SK-MEL-5 (cell line): ENCODE results near the gene PAAF1. TPM values are rescaled to one million over a fixed set of nuclear protein-coding genes. Genes with fewer than 3 reads are reported as not detected.

Source experiments
- DNase-seq: peaks from one replicate; pipeline ENCODE4 v3.0.0-alpha.2; 2016; ENCODE audit warnings: low read depth, low spot score
- in situ Hi-C: cut with HindIII; loops from 2 replicates; pipeline ENCODE4 v1.10.0; 2016; ENCODE audit warnings: low sequenced_read_pairs, high pct_unique_total_duplicates, low pct_unique_long_range_greater_than_20kb
- polyA plus RNA-seq, 2 experiments: library from polyadenylated mRNA; depleted of rRNA; stranded (reverse); fragments of >200 nt; gene quantifications; 2 replicates each; pipeline ENCODE4 v1.2.3, GENCODE V29; 2015
- total RNA-seq: library from RNA; depleted of rRNA; stranded (reverse); fragments of >200 nt; shearing (Covaris generic); gene quantifications from 2 replicates; pipeline ENCODE4 v1.2.3, GENCODE V29; 2014; rRNA removed

PAAF1 gene
- total RNA-seq = 15.7 and 17.7 TPM in 2 replicates
- polyA plus RNA-seq (2015; cell fraction: cytosol; rRNA removed) = 21.6 and 24.2 TPM in 2 replicates
- polyA plus RNA-seq (2015; cell fraction: nucleus; rRNA removed) = 39.8 and 58.9 TPM in 2 replicates

GRCh38 chr11:73876424-73877310, at the start of gene PAAF1, which contains the start of gene COA4:
Gene PAAF1, plus strand, starts transcription at chr11:73876999. Its CDS starts 23 bp downstream, at chr11:73877022.
Gene COA4, minus strand, starts transcription at chr11:73876846. Its CDS starts 3,468 bp downstream, at chr11:73873378.
- in situ Hi-C loops = no loop called here
- DNase-seq = peak; percentile 99

DNA sequence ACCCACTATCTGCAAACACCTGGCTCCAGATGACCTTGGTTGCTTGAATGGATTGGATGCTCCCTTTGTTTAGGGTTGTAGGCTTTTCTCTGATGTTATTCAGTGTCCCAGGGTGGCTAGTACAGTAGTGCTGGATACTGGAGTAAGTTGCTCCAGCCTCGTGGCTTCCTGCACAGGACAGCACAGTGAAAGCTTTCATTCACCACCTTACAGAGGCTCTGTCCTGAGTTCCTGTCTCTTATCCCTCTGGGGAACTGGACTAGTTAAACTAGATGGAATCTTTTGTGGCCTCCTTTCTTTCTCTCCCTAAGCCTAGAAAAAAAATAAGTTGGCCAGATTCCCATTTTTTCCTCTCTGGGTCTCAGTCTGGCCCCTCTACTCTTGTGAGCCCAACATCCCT, 46.5 kb upstream of the PAAF1 start:
- DNase-seq = peak; percentile 93
- in situ Hi-C loops = no loop called here

DNA sequence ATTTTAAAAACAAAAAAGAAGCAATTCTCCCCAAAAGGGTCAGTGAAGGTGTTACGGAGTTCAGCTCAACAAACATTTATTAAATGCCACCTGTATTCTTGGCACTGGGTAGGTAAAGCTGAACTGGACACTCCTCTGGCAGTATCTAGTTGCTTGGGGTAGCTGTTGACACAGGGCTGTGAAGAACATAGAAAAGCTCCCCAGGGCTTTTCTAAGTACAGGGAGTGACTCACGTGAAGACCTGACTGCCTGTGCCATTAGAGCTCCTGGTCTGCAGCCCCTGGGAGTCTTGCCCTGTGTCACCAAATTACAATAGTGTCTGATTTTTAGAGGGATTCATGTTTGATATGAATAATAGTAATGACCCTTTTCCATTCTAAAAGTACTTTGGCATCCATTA, 43.7 kb upstream of the PAAF1 start:
- no peak for DNase-seq
- in situ Hi-C loops = no loop called here

- DNase-seq = peak; percentile 16
These were observed 38.2 kb upstream of the PAAF1 start for GRCh38 chr11:73838443-73839122.

DNA sequence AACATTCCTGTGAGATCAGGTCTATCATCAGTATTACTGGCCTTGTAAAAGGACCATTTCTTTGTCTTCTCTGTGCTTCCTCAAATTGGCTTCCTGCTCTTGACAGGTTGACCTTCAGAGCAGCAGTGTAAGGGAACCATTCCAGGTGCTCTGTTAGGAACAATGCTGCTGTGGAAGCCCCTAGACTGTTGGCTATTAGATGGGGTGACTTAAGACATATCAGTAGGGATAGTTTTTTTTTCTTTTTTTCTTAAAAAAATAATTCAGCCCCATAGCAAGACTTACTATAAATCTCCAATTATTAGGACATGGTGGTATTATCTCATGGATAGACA, 37.7 kb upstream of the PAAF1 start:
- in situ Hi-C loops = no loop called here
- no peak for DNase-seq

More at GRCh38 chr11:73838443-73839122, 38.2 kb upstream of the PAAF1 start:
- in situ Hi-C loops = no loop called here

DNA sequence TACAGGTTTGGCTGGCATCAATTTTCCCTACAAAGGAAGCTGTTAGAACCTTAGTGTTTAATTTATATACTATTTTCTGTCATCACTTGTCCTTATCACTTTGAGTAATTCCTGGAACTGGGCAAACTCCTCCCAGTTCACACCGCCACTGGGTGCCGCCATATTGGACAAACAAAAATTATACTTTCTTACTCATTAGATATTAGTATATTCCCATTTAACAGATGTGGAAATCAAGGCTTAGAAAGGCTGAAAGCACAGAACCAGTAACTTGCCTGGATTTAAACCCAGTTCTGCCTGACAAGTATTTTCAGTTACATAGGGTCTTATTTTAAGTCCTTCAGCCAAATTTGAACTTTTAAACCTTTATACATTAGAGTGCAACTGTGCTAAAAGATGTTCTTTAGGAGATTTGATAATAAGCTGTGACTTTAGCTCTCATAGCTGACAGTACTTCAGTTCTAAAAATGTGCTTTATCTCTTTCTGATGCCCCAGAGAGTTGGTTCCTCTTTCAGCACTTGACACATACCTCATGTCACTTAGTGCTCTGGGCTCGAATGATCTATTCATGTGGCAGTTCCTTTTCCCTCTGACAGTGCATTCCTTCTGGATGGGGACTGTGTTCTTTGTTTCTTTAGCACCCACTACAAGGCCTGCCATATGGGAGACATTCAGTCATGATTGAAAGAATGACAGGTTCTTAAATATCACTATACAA, 25.6 kb upstream of the PAAF1 start:
- no peak for DNase-seq
- in situ Hi-C loops = no loop called here

GRCh38 chr11:73852049-73852448, 24.8 kb upstream of the PAAF1 start:
- in situ Hi-C loops = no loop called here
- no peak for DNase-seq

- in situ Hi-C loops = no loop called here
- DNase-seq = no peak
These were observed 22.1 kb upstream of the PAAF1 start for GRCh38 chr11:73854680-73855079.

GRCh38 chr11:73856031-73856567, 20.7 kb upstream of the PAAF1 start:
- in situ Hi-C loops = no loop called here
- peak; percentile 90 for DNase-seq

GRCh38 chr11:73859671-73860070, 17.1 kb upstream of the PAAF1 start:
- in situ Hi-C loops = no loop called here
- DNase-seq = no peak

DNA sequence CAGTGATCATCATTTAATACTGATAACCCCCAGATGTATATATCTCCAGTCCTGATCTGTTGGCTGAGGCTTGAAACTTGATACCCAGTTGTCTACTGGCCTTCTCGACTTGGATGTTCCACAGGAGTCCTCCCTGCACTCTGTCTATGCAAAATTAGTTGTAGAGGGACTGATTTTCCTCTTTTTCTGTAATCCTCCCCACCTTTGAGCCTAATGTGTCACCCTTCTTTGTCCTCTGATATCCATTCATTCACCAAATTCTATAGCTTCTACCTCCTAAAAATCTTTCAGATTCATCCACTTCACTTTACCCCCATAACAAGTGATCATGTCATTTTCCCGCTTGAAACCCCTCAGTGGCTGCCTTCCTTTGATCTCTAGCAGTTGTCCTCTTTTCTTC, 16.6 kb upstream of the PAAF1 start:
- in situ Hi-C loops = no loop called here

DNA sequence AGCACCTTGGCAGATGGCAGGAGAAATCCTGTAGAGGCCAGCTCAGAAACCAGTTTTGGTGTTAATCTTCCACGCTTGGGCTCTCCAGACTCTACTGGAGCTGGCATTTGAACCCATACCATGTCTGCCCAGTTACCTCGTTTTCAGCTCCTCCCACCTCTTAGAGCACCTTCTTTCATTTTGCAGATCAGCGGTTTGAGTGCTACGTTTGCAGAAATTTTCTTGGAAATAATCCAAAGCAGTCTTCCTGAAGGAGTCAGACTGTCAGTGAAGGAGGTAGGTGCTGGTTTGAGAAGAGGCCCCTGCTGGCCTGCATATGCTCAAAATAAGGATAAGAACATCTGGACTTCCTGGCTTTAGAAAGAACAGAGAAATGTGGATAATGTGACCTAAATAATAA, 13.8 kb upstream of the PAAF1 start:
- in situ Hi-C loops = no loop called here
- DNase-seq = no peak

More for the DNA sequence above, 16.6 kb upstream of the PAAF1 start:
- no peak for DNase-seq

DNA sequence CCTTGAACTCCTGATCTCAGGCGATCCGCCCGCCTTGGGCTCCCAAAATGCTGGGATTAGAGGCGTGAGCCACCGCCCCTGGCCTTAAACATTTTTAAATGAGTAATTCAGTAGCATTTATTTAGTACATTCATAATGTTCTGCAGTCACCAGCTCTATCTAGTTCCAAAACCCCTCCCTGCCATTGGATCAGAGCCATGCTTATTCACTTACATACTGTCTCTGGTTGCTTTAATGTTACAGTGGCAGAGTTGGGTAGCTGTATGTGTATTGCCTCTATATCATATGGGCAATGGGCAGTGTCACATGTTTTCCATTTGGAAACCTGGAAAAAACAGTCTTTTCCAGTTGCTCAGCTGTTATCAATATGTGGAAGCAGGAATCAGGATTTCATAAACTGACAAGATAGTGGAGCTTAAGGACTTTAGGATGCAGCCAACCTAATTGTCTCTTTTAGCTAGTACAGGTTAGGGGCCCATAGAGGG, 10.7 kb upstream of the PAAF1 start:
- in situ Hi-C loops = no loop called here
- DNase-seq = peak; percentile 40

DNA sequence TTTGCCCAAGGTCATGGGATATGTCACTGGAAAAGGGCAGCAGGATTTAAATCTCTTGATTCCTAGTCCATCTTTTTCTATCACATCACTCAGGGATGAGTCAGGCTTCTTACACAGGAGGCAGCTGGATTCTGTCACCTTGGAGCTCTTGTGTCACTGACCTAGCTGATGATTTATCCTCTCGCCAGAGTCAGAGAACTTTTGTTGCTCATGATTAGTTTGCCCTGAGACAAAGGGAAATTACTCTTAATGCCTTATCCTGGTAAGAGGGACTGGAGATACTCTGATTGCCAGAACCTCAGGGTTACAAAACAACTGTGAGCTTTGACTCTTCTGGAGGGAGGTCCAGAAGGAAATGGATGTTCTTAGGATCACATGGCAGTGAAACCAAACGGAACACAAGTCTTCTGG, 10.2 kb upstream of the PAAF1 start:
- in situ Hi-C loops = no loop called here
- no peak for DNase-seq

GRCh38 chr11:73869332-73869949, 7.4 kb upstream of the PAAF1 start:
- DNase-seq = no peak

DNA sequence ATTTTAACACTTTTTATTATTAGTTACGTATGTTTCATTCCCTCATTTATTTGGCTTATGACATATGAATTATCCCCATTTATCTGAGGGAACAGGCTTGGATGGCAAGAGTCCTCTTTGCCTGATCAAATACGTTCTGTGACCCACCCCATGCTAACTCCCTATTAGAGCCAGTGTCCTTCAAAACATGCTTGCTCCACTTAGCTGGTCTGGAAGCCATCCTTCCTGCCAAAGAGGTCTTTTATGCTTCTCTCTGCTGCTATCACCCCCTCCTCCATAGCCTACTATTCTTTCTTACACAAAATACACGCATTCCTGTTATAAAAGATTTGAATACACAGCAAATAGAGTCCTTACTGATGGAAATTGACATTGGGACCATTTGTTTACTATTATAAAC, 6.5 kb upstream of the PAAF1 start:
- in situ Hi-C loops = no loop called here

More at GRCh38 chr11:73869332-73869949, 7.4 kb upstream of the PAAF1 start:
- in situ Hi-C loops = no loop called here

DNA sequence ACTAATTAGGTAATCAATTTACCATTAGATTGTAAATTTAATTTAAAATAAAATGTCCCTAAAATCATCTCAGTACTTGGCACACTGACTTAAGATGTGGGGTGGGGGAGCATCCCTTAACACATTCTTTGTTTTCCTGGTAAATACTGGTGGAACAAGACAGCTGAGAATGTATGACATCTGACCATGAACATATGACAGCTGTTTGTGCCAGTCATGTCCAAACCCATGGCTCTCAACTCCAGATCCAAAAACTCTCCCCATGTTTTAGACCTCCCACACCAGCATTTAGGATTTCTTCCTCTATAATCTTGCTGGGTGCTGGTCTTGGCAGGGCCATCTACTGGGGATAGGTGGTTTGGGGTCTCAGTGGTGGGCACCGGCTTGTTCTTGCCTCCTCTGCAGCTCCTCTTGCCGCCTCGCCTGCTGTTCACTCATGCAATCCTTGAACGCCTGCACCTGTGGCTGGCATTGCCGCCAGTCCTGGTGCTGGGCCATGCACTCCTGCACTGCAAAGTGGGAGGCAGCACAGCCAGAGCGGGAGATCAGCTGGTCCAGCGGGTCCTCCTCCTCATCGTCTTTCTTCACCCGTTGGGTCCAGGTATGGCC, 3.9 kb upstream of the PAAF1 start:
- in situ Hi-C loops = no loop called here
- no peak for DNase-seq

More for the DNA sequence above, 6.5 kb upstream of the PAAF1 start:
- no peak for DNase-seq
